Psoas muscle (tissue), 8 donors: ENCODE results near the gene THBD. TPM values are rescaled to one million over a fixed set of nuclear protein-coding genes. Genes with fewer than 3 reads are reported as not detected.

Experiments used
- ATAC-seq, 4 donors: fragments of 200-7000 bp; cut with Tn5 transposase; one replicate each; pipeline ENCODE4 v1.9.1; 2020; ENCODE audit warnings: moderate library complexity in 3 of 4, mild to moderate bottlenecking in 2 of 4
- DNase-seq, 2 donors: peaks; one replicate each; pipeline ENCODE4 v3.0.0-alpha.2; 2020
- H3K27ac ChIP-seq: fragments of 200-600 bp; one replicate; pipeline ENCODE4 v1.8.0; 2022
- H3K27me3 ChIP-seq, 3 donors: fragments of 200-600 bp in 1 of 3; one replicate each; pipeline versions ENCODE4 v1.6.1 to v1.8.0; 2013 to 2022; ENCODE audit warnings: low read length in 2 of 3, mild to moderate bottlenecking in 2 of 3, moderate library complexity in 1 of 3; ENCODE audit not compliant: insufficient read depth in 3 of 3
- H3K36me3 ChIP-seq, 2 donors: fragments of 200-600 bp in 1 of 2; one replicate each; pipeline versions ENCODE4 v1.6.1 to v1.8.0; 2013 to 2022; ENCODE audit warnings: low read depth in 1 of 2, mild to moderate bottlenecking in 1 of 2, moderate library complexity in 1 of 2; ENCODE audit not compliant: insufficient read depth in 1 of 2
- H3K4me1 ChIP-seq: fragments of 200-600 bp; one replicate; pipeline ENCODE4 v1.8.0; 2022
- H3K4me3 ChIP-seq: fragments of 200-600 bp; one replicate; pipeline ENCODE4 v1.8.0; 2022; ENCODE audit warnings: mild to moderate bottlenecking
- H3K9me3 ChIP-seq: fragments of 200-600 bp; one replicate; pipeline ENCODE4 v1.8.0; 2022
- CTCF ChIP-seq: fragments of 200-600 bp; IDR thresholded peaks from one replicate; pipeline ENCODE4 v1.8.0; 2022; ENCODE audit warnings: antibody characterized with exemption
- WGBS, 3 donors: extraction: QIAGEN DNeasy Blood & Tissue Kit; methylation state at CpG; one replicate each; pipeline versions ENCODE4 v1.1.6 to v1.1.7; 2013; 5-methylcytosine and 5-hydroxymethylcytosine counted together
- intact Hi-C, 2 donors: fragments of 100-400 bp; cut with DNase I; formaldehyde crosslinking; loops; one replicate each; pipeline versions ENCODE4 v1.11.0 to v1.14.2; 2022
- polyA plus RNA-seq, 3 donors: library from polyadenylated mRNA; stranded (reverse); fragments of 200-250 nt; gene quantifications; one replicate each; pipeline ENCODE4 v1.2.3, GENCODE V29; 2013
- total RNA-seq, 4 donors: library from RNA; stranded (reverse); fragmentation: NEBNext Ultra II Directional in 2 of 4; extraction: Animal tissue kit (Norgen Biotek cat#: 25700) in 2 of 4; gene quantifications; one replicate each; pipeline versions ENCODE4 v1.2.1 to v1.2.4, GENCODE V29; 2021 to 2023
- donor health status: healthy with polysubstance abuse.
- donor health status: DM: no; HTN: no; CAD: no; lungs with moderate emphysema.
- donor health status: Bipolar disorder and iron deficiency.
- donor health status: healthy.
- donor health status: DM: yes; HTN: yes; CAD: no.
- donor health status: DM: no; HTN: no; CAD: no.
- donor health status: DM: no; HTN: no; CAD: no.
- donor health status: DM: yes; HTN: yes; CAD: no.

The THBD gene
- total and polyA plus RNA-seq, 7 donors: 6.5 to 604 (median 50.0) TPM

- WGBS, 3 donors: 60 to 67% (median 63%) methylated on average over 3 of the region's 3 CpGs
- H3K4me1 ChIP-seq: peaks cover 20% of the 10 kb centered on the region
- no peak for DNase-seq
- TF ChIP-seq CTCF: no peak
- no peaks in the 10 kb centered on the region for H3K9me3 ChIP-seq
- no peaks in the 10 kb centered on the region for H3K36me3 ChIP-seq
- H3K4me3 ChIP-seq: no peak overlapping the region
- intact Hi-C loops: loop anchor here in 1 of 2 donors (2.0 kb wide), 1 partner anchor 31 kb away; no protein-coding TSS in a partner anchor
- H3K27ac ChIP-seq: peak overlapping the region; percentile 87
- ATAC-seq: peak in 1 of 4 donors; percentile 4
- H3K27me3 ChIP-seq: no peaks in the 10 kb centered on the region
Observed at GRCh38 chr20:23093613-23094012, 44.1 kb upstream of the THBD start.

- 56 to 65% (median 63%) methylated on average over 7 of the region's 7 CpGs for WGBS, 3 donors
- TF ChIP-seq CTCF: no peak
- DNase-seq (no peak), ATAC-seq (peak in 3 of 4 donors; percentile 56 to 67 (median 58))
- H3K27me3 ChIP-seq: no peaks in the 10 kb centered on the region
- peaks cover 20% of the 10 kb centered on the region for H3K4me1 ChIP-seq
- peak overlapping the region; percentile 87 for H3K27ac ChIP-seq
- no peaks in the 10 kb centered on the region for H3K36me3 ChIP-seq
- intact Hi-C loops: loop anchor here in 1 of 2 donors (1.0 kb wide), 1 partner anchor 55 kb away; no protein-coding TSS in a partner anchor
- no peak overlapping the region for H3K4me3 ChIP-seq
- H3K9me3 ChIP-seq: no peaks in the 10 kb centered on the region
Observed at GRCh38 chr20:23092861-23093495, 43.5 kb upstream of the THBD start.

- WGBS, 3 donors: 11 to 18% (median 13%) methylated on average over 2 of the region's 2 CpGs
Observed at GRCh38 chr20:23092384-23092756, 42.9 kb upstream of the THBD start.

GRCh38 chr20:23091721-23092383 is 42.4 kb upstream of the THBD start:
- intact Hi-C loops: loop anchor here in 1 of 2 donors (1.0 kb wide), 1 partner anchor 56 kb away; no protein-coding TSS in a partner anchor
- no peak for TF ChIP-seq CTCF
- H3K4me3 ChIP-seq: no peak overlapping the region
- no peaks in the 10 kb centered on the region for H3K27me3 ChIP-seq
- H3K27ac ChIP-seq: peak overlapping the region; percentile 87
- H3K4me1 ChIP-seq: peaks cover 20% of the 10 kb centered on the region
- no peaks in the 10 kb centered on the region for H3K9me3 ChIP-seq
- DNase-seq: no peak
- peak; percentile 54 to 79 (median 76) for ATAC-seq
- H3K36me3 ChIP-seq: no peaks in the 10 kb centered on the region
- 21 to 31% (median 28%) methylated on average over 8 of the region's 8 CpGs for WGBS, 3 donors

More at GRCh38 chr20:23092384-23092756, 42.9 kb upstream of the THBD start:
- Histone ChIP-seq H3K27ac (peak overlapping the region; percentile 87), H3K4me1 (peaks cover 20% of the 10 kb centered on the region), H3K9me3 (no peaks in the 10 kb centered on the region), H3K27me3 (no peaks in the 10 kb centered on the region), H3K36me3 (no peaks in the 10 kb centered on the region), H3K4me3 (no peak overlapping the region)
- ATAC-seq (peak in 3 of 4 donors; percentile 53 to 76 (median 75)), DNase-seq (no peak)
- intact Hi-C loops: loop anchor here in 1 of 2 donors (1.0 kb wide), 1 partner anchor 56 kb away; no protein-coding TSS in a partner anchor
- no peak for TF ChIP-seq CTCF
